Calu3 (cell line): ENCODE data around the gene ADSS2. TPM values are rescaled to one million over a fixed set of nuclear protein-coding genes. Genes with fewer than 3 reads are reported as not detected.

Experiments used
- BruUV-seq: library from RNA; stranded (reverse); fragments of 400-500 nt; replicated peaks from 2 replicates; lab custom pipeline; 2021; lab: Mats Ljungman, UMichigan
- CTCF ChIA-PET: fragments of 300-600 bp; sonication (Branson Sonifier 250); formaldehyde crosslinking; loops from one replicate; lab custom pipeline; 2022; ENCODE audit warnings: antibody characterized with exemption; lab: Charles Lee
- DNase-seq: peaks from one replicate; pipeline ENCODE4 v3.0.0; 2022
- H3K27ac Mint-ChIP-seq: one replicate; pipeline ENCODE4 v1.8.0; 2022; ENCODE audit warnings: mixed read lengths; ENCODE audit not compliant: unreplicated experiment
- H3K27me3 Mint-ChIP-seq: one replicate; pipeline ENCODE4 v1.8.0; 2022; ENCODE audit warnings: mixed read lengths; ENCODE audit not compliant: unreplicated experiment
- H3K36me3 Mint-ChIP-seq: one replicate; pipeline ENCODE4 v1.8.0; 2022; ENCODE audit warnings: mild to moderate bottlenecking, moderate library complexity, mixed read lengths; ENCODE audit not compliant: insufficient read depth, unreplicated experiment
- H3K4me1 Mint-ChIP-seq: one replicate; pipeline ENCODE4 v1.8.0; 2022; ENCODE audit warnings: mild to moderate bottlenecking, low read depth, mixed read lengths; ENCODE audit not compliant: unreplicated experiment
- H3K4me3 Mint-ChIP-seq: one replicate; pipeline ENCODE4 v1.8.0; 2022; ENCODE audit warnings: mild to moderate bottlenecking, low read depth, moderate library complexity, mixed read lengths; ENCODE audit not compliant: unreplicated experiment
- H3K9me3 Mint-ChIP-seq: one replicate; pipeline ENCODE4 v1.8.0; 2022; ENCODE audit warnings: low read depth, mixed read lengths; ENCODE audit not compliant: unreplicated experiment
- CTCF ChIP-seq: fragments of 200-600 bp; IDR thresholded peaks from one replicate; pipeline ENCODE4 v1.8.0; 2022; ENCODE audit warnings: antibody characterized with exemption; ENCODE audit not compliant: unreplicated experiment
- intact Hi-C: fragments of 100-400 bp; cut with micrococcal nuclease; formaldehyde crosslinking; loops from one replicate; pipeline ENCODE4 v1.10.0; 2022; ENCODE audit not compliant: unreplicated experiment
- total RNA-seq: library from RNA; stranded (reverse); gene quantifications from 2 replicates; pipeline ENCODE4 v1.2.3, GENCODE V29; 2022

The ADSS2 gene
- total RNA-seq, 1 experiment from 2014 or later, result 68.3 TPM

GRCh38 chr1:244419024-244419423 lies 32.7 kb downstream of the ADSS2 start:
- Mint-ChIP-seq H3K27ac (no peak overlapping the region), H3K9me3 (no peaks in the 10 kb centered on the region), H3K4me3 (no peak overlapping the region), H3K27me3 (no peaks in the 10 kb centered on the region), H3K4me1 (no peaks in the 10 kb centered on the region), H3K36me3 (peaks cover 48% of the 10 kb centered on the region)
- intact Hi-C loops, result no loop called here
- no peak for DNase-seq
- TF ChIP-seq CTCF, result no peak
- CTCF ChIA-PET, result no interaction called here
- BruUV-seq, result no TSS peak

GRCh38 chr1:244414543-244414942 lies 37.2 kb downstream of the ADSS2 start:
- TF ChIP-seq CTCF, result no peak
- intact Hi-C loops, result no loop called here
- Mint-ChIP-seq H3K4me3 (no peak overlapping the region), H3K4me1 (peaks cover 9% of the 10 kb centered on the region), H3K36me3 (peaks cover 69% of the 10 kb centered on the region), H3K27ac (no peak overlapping the region), H3K9me3 (no peaks in the 10 kb centered on the region), H3K27me3 (no peaks in the 10 kb centered on the region)
- BruUV-seq, result no TSS peak
- CTCF ChIA-PET, result interaction anchor here (0.6 to 1.4 kb wide), 8 partner anchors 18 to 186 kb away, joined by 3 to 7 read pairs (median 4); no protein-coding TSS in a partner anchor
- DNase-seq, result no peak

GRCh38 chr1:244413736-244414135 lies 38.0 kb downstream of the ADSS2 start:
- no peak for TF ChIP-seq CTCF

GRCh38 chr1:244412176-244412575 lies 39.5 kb downstream of the ADSS2 start:
- H3K27ac Mint-ChIP-seq, result peak overlapping the region; percentile 16
- H3K36me3 Mint-ChIP-seq, result peaks cover 75% of the 10 kb centered on the region
- no TSS peak for BruUV-seq
- H3K27me3 Mint-ChIP-seq, result no peaks in the 10 kb centered on the region
- peaks cover 13% of the 10 kb centered on the region for H3K4me1 Mint-ChIP-seq
- no peaks in the 10 kb centered on the region for H3K9me3 Mint-ChIP-seq
- no peak overlapping the region for H3K4me3 Mint-ChIP-seq
- TF ChIP-seq CTCF, result no peak
- intact Hi-C loops, result no loop called here
- CTCF ChIA-PET, result interaction anchor here (1.2 kb wide), 1 partner anchor 25 kb away, joined by 3 read pairs; no protein-coding TSS in a partner anchor
- no peak for DNase-seq

More at GRCh38 chr1:244413736-244414135, 38.0 kb downstream of the ADSS2 start:
- no peak overlapping the region for H3K4me3 Mint-ChIP-seq
- CTCF ChIA-PET, result interaction anchor here (1.2 kb wide), 1 partner anchor 32 kb away, joined by 3 read pairs; no protein-coding TSS in a partner anchor
- peaks cover 71% of the 10 kb centered on the region for H3K36me3 Mint-ChIP-seq
- BruUV-seq, result no TSS peak
- peaks cover 13% of the 10 kb centered on the region for H3K4me1 Mint-ChIP-seq
- no peak for DNase-seq
- H3K9me3 Mint-ChIP-seq, result no peaks in the 10 kb centered on the region
- H3K27me3 Mint-ChIP-seq, result no peaks in the 10 kb centered on the region
- H3K27ac Mint-ChIP-seq, result no peak overlapping the region
- intact Hi-C loops, result no loop called here
